Esophagus squamous epithelium (tissue), 5 donors: ENCODE measurements around the gene TREX2. TPM values are rescaled to one million over a fixed set of nuclear protein-coding genes. Genes with fewer than 3 reads are reported as not detected.

Experiments
- DNase-seq: peaks from one replicate; lab custom pipeline; 2025; lab: John Stamatoyannopoulos, UW
- H3K27ac ChIP-seq, 4 donors: fragments of 200-600 bp; sonication (generic); one replicate each; pipeline ENCODE4 v1.5.1; 2016 to 2019; ENCODE audit warnings: mild to moderate bottlenecking in 1 of 4
- H3K27me3 ChIP-seq, 4 donors: fragments of 200-600 bp; sonication (generic); 1 replicate in 3 of 4; 2 replicates in 1 of 4; pipeline versions ENCODE4 v1.5.1 to v1.6.0; 2017 to 2021; ENCODE audit warnings: antibody characterized with exemption in 1 of 4
- H3K36me3 ChIP-seq, 3 donors: fragments of 200-600 bp; sonication (generic); one replicate each; pipeline ENCODE4 v1.5.1; 2016 to 2019
- H3K4me1 ChIP-seq, 3 donors: fragments of 200-600 bp; sonication (generic); one replicate each; pipeline ENCODE4 v1.5.1; 2017 to 2019
- H3K4me3 ChIP-seq, 4 donors: fragments of 200-600 bp; sonication (generic); 1 replicate in 3 of 4; 2 replicates in 1 of 4; pipeline ENCODE4 v1.5.1; 2016 to 2019; ENCODE audit warnings: mild to moderate bottlenecking in 2 of 4, moderate library complexity in 1 of 4
- H3K9me3 ChIP-seq, 3 donors: fragments of 200-600 bp; sonication (generic); one replicate each; pipeline ENCODE4 v1.5.1; 2016 to 2019
- POLR2A ChIP-seq, 4 donors: fragments of 450-650 bp; IDR thresholded peaks; one replicate each; pipeline ENCODE4 v1.6.1; 2017; ENCODE audit warnings: antibody characterized with exemption in 4 of 4, mild to moderate bottlenecking in 4 of 4, moderate library complexity in 3 of 4
- WGBS, 2 donors: methylation state at CpG; one replicate each; pipeline ENCODE4 v1.1.5; 2018; 5-methylcytosine and 5-hydroxymethylcytosine counted together
- intact Hi-C: fragments of 100-400 bp; cut with DNase I; formaldehyde crosslinking; loops from one replicate; pipeline ENCODE4 v1.15.0; 2022
- total RNA-seq, 4 donors: library from RNA; depleted of rRNA; stranded (reverse); fragments of >200 nt; gene quantifications; one replicate each; pipeline ENCODE4 v1.1.0, GENCODE V29; 2016
- TF ChIP-seq, protein P1 (sequence below), 6 experiments: fragments of 450-650 bp in 4 of 6; fragments of 200-600 bp in 2 of 6; sonication (generic) in 2 of 6; IDR thresholded peaks; one replicate each; pipeline ENCODE4 v1.5.1; 2016 to 2019; ENCODE audit warnings: antibody characterized with exemption in 6 of 6, mild to moderate bottlenecking in 4 of 6, moderate library complexity in 4 of 6
- donor health status: DM: yes; HTN: yes; CAD: no.

Gene TREX2
- total RNA-seq, 4 donors from 2014 or later, result 1.4 to 6.6 (median 4.3) TPM

DNA sequence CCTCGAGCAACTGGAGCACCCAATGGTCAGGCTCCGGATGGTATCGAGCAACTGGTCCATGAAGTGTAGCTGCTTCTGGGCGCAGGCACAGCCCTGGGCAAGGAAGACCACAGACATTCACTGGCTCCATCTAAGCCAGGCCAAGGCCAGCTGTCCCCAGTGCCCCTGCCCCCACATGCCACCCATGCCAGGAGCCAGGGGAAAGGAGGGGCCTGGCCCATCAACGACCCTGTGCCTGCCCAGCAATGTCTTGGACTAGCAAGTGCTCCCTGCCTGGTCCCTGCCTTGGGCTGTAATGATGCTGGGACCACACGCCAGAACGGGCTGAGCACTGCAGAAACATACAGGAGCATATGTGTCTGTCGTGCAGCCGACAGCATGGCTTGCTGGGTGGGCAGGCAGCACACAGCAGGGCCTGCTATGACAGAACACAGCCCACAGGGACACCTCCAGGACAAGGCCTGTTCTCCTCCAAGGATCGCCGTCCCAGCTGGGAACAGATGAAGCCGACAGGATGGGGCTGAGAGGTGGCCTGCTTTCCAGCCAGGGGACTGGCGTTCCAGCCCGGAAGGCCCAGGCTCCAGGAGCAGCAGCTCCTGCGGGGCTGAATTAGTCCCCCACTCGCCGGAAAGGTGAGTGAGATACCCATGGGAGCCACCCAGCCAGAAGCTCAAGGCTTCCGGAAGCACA lies 11.4 kb upstream of the TREX2 start:
- Histone ChIP-seq H3K27ac (no peak overlapping the region), H3K9me3 (no peaks in the 10 kb centered on the region), H3K4me3 (no peak overlapping the region), H3K36me3 (peaks cover 0 to 30% (median 0%) of the 10 kb centered on the region in 3 donors), H3K4me1 (peaks cover 0 to 10% (median 0%) of the 10 kb centered on the region in 3 donors), H3K27me3 (no peaks in the 10 kb centered on the region)
- 50 to 93% methylated on average over 2 to 5 of the region's 18 CpGs for WGBS, 2 donors
- TF ChIP-seq POLR2A (IDR thresholded peaks at IDR 0.05), result no peak
- TF ChIP-seq, protein P1, sequence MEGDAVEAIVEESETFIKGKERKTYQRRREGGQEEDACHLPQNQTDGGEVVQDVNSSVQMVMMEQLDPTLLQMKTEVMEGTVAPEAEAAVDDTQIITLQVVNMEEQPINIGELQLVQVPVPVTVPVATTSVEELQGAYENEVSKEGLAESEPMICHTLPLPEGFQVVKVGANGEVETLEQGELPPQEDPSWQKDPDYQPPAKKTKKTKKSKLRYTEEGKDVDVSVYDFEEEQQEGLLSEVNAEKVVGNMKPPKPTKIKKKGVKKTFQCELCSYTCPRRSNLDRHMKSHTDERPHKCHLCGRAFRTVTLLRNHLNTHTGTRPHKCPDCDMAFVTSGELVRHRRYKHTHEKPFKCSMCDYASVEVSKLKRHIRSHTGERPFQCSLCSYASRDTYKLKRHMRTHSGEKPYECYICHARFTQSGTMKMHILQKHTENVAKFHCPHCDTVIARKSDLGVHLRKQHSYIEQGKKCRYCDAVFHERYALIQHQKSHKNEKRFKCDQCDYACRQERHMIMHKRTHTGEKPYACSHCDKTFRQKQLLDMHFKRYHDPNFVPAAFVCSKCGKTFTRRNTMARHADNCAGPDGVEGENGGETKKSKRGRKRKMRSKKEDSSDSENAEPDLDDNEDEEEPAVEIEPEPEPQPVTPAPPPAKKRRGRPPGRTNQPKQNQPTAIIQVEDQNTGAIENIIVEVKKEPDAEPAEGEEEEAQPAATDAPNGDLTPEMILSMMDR (IDR thresholded peaks at IDR 0.05), result no peak
- intact Hi-C loops, result no loop called here
- no peak for DNase-seq

DNA sequence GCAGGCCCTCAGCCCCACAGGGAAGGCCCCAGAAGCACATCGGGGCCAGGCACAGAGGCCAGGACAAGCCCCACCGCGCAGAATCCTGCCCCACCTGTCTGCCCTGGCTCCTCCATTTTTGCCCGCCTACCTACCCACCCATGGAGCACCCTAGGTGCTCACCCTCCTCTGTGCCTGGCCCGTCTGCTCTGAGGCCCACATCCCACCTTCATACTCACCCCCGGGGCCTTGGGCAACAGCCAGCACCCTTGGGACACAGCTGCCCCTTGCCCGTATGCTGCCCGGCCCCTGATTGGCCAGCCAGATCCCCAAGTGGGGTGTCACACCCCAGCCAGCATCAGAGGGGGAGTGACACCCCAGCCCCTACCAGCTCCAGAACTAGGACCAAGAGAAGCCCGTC lies 10.8 kb upstream of the TREX2 start:
- Histone ChIP-seq H3K9me3 (no peaks in the 10 kb centered on the region), H3K27me3 (no peaks in the 10 kb centered on the region), H3K36me3 (peaks cover 0 to 27% (median 0%) of the 10 kb centered on the region in 3 donors), H3K27ac (no peak overlapping the region), H3K4me1 (peaks cover 0 to 10% (median 0%) of the 10 kb centered on the region in 3 donors), H3K4me3 (no peak overlapping the region)
- intact Hi-C loops, result no loop called here
- 83% methylated on average over 4 of the region's 9 CpGs; no CpG with 5 or more reads in 1 of the 2 donors for WGBS, 2 donors
- DNase-seq, result no peak
- TF ChIP-seq, protein P1 (IDR thresholded peaks at IDR 0.05), result no peak
- TF ChIP-seq POLR2A (IDR thresholded peaks at IDR 0.05), result no peak

DNA sequence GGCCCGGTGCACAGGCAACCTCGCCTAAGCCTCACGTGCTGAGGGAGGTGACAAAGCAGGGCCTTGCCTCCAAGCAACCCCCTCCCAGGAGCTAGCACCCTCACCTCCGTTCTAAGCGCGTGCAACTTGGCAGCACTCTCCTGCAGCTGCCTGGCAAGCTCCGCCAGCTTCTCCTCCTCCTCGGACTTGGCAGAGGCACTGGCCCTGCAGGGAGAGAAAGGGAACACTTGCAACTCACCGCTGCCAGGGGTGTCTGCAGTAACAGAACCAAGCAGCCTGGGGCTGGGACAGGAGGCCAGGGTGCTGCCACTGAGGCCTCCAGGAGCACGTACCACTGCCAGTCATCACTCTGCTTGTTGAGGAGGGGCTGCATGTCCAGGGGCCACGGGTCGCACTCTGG lies 10.3 kb upstream of the TREX2 start:
- no peak for DNase-seq
- intact Hi-C loops, result no loop called here

DNA sequence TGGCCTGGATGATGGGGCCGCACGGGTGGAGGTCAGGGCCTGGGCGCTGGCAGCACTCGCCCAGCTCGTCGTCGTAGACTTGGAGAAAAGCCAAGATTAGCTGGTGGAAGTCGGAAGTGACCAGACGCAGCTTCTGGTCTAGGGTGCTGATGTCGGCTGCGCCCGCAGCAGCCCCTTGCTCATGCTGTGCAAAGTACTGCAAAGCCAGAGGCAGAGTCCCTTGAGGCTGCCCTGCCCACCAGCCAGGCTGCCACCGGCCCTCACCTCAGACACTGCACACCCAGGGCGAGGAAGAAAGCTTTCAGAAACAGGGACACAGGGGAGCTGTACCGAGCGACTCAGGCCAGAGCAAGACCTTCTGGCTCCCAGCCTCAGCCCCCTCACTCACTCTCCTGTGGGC lies 9.7 kb upstream of the TREX2 start:
- H3K4me3 ChIP-seq, result no peak overlapping the region
- no peak for TF ChIP-seq POLR2A (IDR thresholded peaks at IDR 0.05)
- TF ChIP-seq, protein P1 (IDR thresholded peaks at IDR 0.05), result no peak
- H3K9me3 ChIP-seq, result no peaks in the 10 kb centered on the region
- DNase-seq, result no peak
- peaks cover 0 to 36% (median 0%) of the 10 kb centered on the region in 3 donors for H3K36me3 ChIP-seq
- H3K4me1 ChIP-seq, result peaks cover 0 to 10% (median 0%) of the 10 kb centered on the region in 3 donors
- H3K27me3 ChIP-seq, result no peaks in the 10 kb centered on the region
- no peak overlapping the region for H3K27ac ChIP-seq
- 67% methylated on average over 3 of the region's 16 CpGs; no CpG with 5 or more reads in 1 of the 2 donors for WGBS, 2 donors
- intact Hi-C loops, result no loop called here

More for the DNA sequence above, 10.3 kb upstream of the TREX2 start:
- H3K4me1 ChIP-seq, result peaks cover 0 to 10% (median 0%) of the 10 kb centered on the region in 3 donors
- no CpG with 5 or more reads among the region's 12 CpGs for WGBS, 2 donors
- H3K27me3 ChIP-seq, result no peaks in the 10 kb centered on the region
- H3K4me3 ChIP-seq, result no peak overlapping the region
- TF ChIP-seq POLR2A (IDR thresholded peaks at IDR 0.05), result no peak
- TF ChIP-seq, protein P1 (IDR thresholded peaks at IDR 0.05), result no peak
- no peaks in the 10 kb centered on the region for H3K9me3 ChIP-seq
- no peak overlapping the region for H3K27ac ChIP-seq
- peaks cover 0 to 30% (median 0%) of the 10 kb centered on the region in 3 donors for H3K36me3 ChIP-seq

DNA sequence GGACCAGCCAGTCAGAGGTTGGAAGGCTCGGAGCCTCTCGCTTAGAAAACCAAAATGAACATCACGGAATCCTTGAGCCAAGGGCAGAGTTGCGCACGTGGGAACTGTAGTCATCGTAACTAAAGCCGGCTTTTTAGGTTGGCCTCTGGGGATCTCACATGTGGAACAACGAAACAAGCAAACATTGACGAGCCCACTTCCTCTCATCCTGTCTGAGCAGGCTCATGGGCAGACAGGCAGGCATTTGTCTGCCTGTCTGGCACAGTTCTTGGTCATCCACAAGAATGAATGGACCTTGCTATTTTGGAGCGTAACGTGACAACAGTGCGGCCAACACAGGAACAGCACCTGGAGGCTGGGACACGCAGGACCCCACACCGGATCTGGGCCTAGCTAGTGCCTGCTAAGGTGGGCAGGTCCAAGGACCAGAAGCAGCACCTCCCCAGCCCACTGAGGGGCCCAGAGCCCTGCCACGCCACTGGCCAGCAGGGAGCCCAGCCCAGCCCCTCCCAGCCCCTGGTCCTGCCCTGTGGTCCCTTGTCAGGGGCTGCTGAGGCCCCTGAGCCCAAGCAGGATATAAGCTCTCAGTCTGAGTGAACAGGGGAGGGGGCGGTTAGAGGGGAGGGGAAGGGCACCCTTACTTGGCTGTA lies 9.2 kb upstream of the TREX2 start:
- Histone ChIP-seq H3K36me3 (peaks cover 0 to 38% (median 0%) of the 10 kb centered on the region in 3 donors), H3K27me3 (no peaks in the 10 kb centered on the region), H3K4me1 (peaks cover 0 to 10% (median 0%) of the 10 kb centered on the region in 3 donors), H3K27ac (no peak overlapping the region), H3K4me3 (no peak overlapping the region), H3K9me3 (no peaks in the 10 kb centered on the region)
- intact Hi-C loops, result no loop called here
- TF ChIP-seq, protein P1 (IDR thresholded peaks at IDR 0.05), result no peak
- TF ChIP-seq POLR2A (IDR thresholded peaks at IDR 0.05), result no peak
- 82% methylated on average over 10 of the region's 16 CpGs; no CpG with 5 or more reads in 1 of the 2 donors for WGBS, 2 donors
- no peak for DNase-seq
